OCI-M2 (cell line): ENCODE data around the gene GNA15.
"Not testable (repeated sequence)": the region's sequence is repeated elsewhere in the genome, so short reads cannot be mapped to it uniquely, and the experiment has no call there.

ENCODE experiments used
- DNase-seq: peaks from one replicate; lab custom pipeline; 2025; ENCODE audit not compliant: unreplicated experiment; lab: John Stamatoyannopoulos, UW

The GNA15 gene

GRCh38 chr19:3167533-3168272 is 31.9 kb downstream of the GNA15 start:
- no peak for DNase-seq

DNA sequence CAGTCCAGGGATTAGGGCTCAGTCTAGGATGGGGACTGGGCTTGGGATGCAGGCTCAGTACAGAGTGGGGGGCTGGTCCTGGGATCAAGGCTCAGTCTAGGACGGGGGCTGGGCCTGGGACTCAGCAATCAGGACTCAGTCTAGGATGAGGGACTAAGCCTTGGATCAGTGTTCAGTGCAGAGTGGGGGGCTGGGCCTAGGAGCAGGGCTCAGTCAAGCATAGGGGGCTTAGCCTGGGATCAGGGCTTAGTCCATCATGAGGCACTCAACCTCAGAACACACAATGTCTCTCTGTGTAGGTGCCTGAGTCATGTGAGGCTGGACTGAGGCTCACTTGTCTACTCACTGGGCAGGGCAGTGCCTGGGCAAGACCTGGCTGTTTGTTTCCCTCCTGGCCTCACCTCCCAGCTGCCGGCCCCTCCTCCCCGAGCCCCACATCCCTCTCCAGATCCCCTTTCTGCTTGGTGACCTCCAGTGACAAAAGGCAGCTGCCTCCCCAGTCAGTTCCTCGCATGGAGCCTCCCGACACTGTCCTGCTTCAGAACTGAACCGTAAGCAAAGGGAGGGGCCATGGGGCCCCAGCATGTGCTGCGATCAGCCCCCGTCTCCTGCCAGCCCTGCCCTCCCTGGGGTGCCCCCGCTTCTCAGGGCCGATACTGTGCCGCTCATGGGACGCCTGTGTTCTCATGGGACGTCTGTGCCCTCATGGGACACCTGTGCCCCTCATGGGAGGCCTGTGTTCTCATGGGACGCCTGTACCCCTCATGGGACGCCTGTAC is 36.2 kb downstream of the GNA15 start:
- DNase-seq, result no peak

DNA sequence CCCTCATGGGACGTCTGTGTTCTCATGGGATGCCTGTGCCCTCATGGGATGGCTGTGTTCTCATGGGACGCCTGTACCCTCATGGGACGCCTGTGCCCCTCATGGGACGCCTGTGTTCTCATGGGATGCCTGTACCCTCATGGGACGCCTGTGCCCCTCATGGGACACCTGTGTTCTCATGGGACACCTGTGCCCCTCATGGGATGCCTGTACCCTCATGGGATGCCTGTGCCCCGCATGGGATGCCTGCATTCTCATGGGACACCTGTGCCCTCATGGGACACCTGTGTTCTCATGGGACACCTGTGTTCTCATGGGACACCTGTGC is 36.8 kb downstream of the GNA15 start:
- not testable (repeated sequence) for DNase-seq

GRCh38 chr19:3175781-3176714 is 40.2 kb downstream of the GNA15 start:
- DNase-seq, result no peak

DNA sequence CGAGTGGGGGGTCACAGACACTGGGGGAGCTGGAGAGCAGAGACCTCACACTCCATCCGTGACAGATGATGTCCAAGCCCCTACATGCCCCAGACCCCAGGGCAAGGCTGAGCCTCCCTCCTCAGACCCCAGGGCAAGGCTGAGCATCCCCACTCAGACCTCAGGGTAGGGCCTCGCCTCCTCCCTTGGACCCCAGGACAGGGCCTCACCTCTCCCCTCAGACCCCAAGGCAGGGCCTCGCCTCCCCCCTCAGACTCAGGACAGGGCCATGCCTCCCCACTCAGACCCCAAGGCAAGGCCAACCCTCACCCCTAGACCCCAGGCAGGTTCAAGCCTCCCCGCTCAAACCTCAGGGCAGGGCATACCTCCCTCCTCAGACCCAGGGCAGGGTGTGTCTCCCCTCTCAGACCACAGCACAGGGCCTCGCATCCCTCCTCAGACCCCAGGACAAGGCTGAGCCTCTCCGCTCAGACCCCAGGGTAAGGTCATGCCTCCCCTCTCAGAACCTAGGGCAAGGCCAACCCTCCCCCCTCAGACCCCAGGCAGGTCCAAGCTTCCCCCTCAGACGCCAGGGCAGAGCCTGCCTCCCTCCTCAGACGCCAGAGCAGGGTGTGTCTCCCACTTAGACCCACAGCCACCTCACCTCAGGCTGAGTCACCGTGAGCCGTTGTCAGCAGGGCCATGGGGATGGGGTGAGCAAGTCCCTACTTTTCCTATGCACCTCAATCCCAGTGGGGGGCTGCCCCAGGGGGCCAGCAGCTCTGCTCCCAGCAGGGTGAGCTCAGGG is 41.1 kb downstream of the GNA15 start:
- DNase-seq, result no peak

DNA sequence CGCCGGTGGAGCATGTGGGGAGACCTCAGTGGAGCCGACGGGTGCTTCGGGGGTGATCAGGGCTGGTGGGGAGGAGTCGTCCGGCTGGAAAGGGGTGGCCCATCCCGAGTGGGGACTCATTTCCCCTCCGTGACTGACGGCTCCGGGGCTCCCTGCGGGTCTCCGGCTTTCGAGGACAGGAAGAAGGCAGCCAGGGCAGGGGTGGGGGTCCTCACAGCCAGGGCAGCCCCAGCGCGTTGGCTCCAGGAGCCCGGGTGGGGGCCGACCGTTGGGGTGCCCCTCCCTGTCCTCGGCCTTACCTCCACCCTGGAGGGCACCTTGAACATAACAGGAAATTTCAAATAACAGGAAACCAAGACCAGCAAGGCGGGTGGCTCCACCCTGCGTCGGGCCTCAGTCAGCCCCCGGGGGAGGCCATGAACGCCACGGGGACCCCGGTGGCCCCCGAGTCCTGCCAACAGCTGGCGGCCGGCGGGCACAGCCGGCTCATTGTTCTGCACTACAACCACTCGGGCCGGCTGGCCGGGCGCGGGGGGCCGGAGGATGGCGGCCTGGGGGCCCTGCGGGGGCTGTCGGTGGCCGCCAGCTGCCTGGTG is 42.6 kb downstream of the GNA15 start, which contains the start of gene S1PR4:
TSS of gene S1PR4 (plus strand) at position 393 of the 596 bp plus-strand sequence. CDS start at position 417, 24 bp downstream.
- no peak for DNase-seq

DNA sequence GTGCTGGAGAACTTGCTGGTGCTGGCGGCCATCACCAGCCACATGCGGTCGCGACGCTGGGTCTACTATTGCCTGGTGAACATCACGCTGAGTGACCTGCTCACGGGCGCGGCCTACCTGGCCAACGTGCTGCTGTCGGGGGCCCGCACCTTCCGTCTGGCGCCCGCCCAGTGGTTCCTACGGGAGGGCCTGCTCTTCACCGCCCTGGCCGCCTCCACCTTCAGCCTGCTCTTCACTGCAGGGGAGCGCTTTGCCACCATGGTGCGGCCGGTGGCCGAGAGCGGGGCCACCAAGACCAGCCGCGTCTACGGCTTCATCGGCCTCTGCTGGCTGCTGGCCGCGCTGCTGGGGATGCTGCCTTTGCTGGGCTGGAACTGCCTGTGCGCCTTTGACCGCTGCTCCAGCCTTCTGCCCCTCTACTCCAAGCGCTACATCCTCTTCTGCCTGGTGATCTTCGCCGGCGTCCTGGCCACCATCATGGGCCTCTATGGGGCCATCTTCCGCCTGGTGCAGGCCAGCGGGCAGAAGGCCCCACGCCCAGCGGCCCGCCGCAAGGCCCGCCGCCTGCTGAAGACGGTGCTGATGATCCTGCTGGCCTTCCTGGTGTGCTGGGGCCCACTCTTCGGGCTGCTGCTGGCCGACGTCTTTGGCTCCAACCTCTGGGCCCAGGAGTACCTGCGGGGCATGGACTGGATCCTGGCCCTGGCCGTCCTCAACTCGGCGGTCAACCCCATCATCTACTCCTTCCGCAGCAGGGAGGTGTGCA is 43.3 kb downstream of the GNA15 start:
- no peak for DNase-seq

GRCh38 chr19:3179739-3180293 is 44.0 kb downstream of the GNA15 start:
- no peak for DNase-seq

- DNase-seq, result no peak
Observed at GRCh38 chr19:3183721-3184641, 48.1 kb downstream of the GNA15 start.

GRCh38 chr19:3184847-3185460 is 49.1 kb downstream of the GNA15 start:
- DNase-seq, result no peak

- DNase-seq, result peak; percentile 52
Observed at GRCh38 chr19:3185461-3186159, 49.8 kb downstream of the GNA15 start, which contains the start of gene NCLN. Gene NCLN, plus strand, starts transcription at chr19:3185930. Its CDS starts 101 bp downstream, at chr19:3186031.

DNA sequence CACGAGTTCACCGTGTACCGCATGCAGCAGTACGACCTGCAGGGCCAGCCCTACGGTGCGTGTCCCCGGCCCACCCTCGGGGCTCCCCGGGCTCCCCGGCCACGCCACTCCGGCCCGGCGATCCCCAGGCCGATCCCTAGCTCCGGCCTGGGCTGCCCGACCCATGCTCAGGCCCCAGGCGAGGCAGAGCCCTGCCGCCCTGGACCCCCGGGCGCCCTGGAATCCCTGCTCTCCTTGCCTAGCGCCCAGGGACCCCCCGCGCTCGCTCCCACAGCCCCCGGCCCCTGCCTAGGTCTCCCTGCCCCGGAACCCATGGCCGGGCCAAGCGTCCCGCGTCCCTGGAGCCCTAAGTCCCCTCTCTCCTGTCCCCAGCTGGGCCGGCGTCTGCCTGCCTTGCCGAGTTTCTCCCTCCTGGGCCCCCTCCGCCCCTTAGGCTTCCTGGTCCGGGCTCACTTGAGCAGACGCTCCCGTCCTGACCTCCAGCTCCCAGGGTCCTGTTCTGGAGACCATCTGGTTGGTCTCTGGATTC is 50.4 kb downstream of the GNA15 start:
- DNase-seq, result no peak

GRCh38 chr19:3186891-3187661 is 51.2 kb downstream of the GNA15 start:
- no peak for DNase-seq

GRCh38 chr19:3187662-3188511 is 52.1 kb downstream of the GNA15 start:
- no peak for DNase-seq
